ENCODE data around the gene PRPF40A. TPM values are rescaled to one million over a fixed set of nuclear protein-coding genes. Genes with fewer than 3 reads are reported as not detected.
"Not testable (repeated sequence)": the region's sequence is repeated elsewhere in the genome, so short reads cannot be mapped to it uniquely, and the experiment has no call there.

The PRPF40A gene
- total RNA-seq, 1 donor from 2014 or later = 83.0 TPM

- H3K9me3 Mint-ChIP-seq (ENCODE audit: unreplicated experiment) = no peaks in the 10 kb centered on the region
- peaks cover 26% of the 10 kb centered on the region for H3K36me3 Mint-ChIP-seq (ENCODE audit: unreplicated experiment)
- H3K27ac Mint-ChIP-seq (ENCODE audit: unreplicated experiment) = no peak overlapping the region
- no peak overlapping the region for H3K4me3 Mint-ChIP-seq (ENCODE audit: unreplicated experiment)
- no peak for DNase-seq (ENCODE audit: extremely low spot score, unreplicated experiment)
- H3K4me1 Mint-ChIP-seq (ENCODE audit: unreplicated experiment) = no peaks in the 10 kb centered on the region
- no peak for TF ChIP-seq CTCF (IDR thresholded peaks at IDR 0.05)
- H3K27me3 Mint-ChIP-seq (ENCODE audit: unreplicated experiment) = no peaks in the 10 kb centered on the region
Measured at GRCh38 chr2:152761214-152761613, 44.0 kb upstream of the PRPF40A start.

GRCh38 chr2:152759290-152760072 is 42.2 kb upstream of the PRPF40A start:
- no peak for TF ChIP-seq CTCF (IDR thresholded peaks at IDR 0.05)
- H3K36me3 Mint-ChIP-seq (ENCODE audit: unreplicated experiment) = peaks cover 33% of the 10 kb centered on the region
- H3K27ac Mint-ChIP-seq (ENCODE audit: unreplicated experiment) = no peak overlapping the region
- H3K4me3 Mint-ChIP-seq (ENCODE audit: unreplicated experiment) = no peak overlapping the region
- H3K27me3 Mint-ChIP-seq (ENCODE audit: unreplicated experiment) = no peaks in the 10 kb centered on the region
- H3K9me3 Mint-ChIP-seq (ENCODE audit: unreplicated experiment) = no peaks in the 10 kb centered on the region
- H3K4me1 Mint-ChIP-seq (ENCODE audit: unreplicated experiment) = no peaks in the 10 kb centered on the region
- no peak for DNase-seq (ENCODE audit: extremely low spot score, unreplicated experiment)

- no peak for DNase-seq (ENCODE audit: extremely low spot score, unreplicated experiment)
- Mint-ChIP-seq H3K27ac (ENCODE audit: unreplicated experiment) (no peak overlapping the region), H3K4me1 (ENCODE audit: unreplicated experiment) (no peaks in the 10 kb centered on the region), H3K9me3 (ENCODE audit: unreplicated experiment) (no peaks in the 10 kb centered on the region), H3K27me3 (ENCODE audit: unreplicated experiment) (no peaks in the 10 kb centered on the region), H3K36me3 (ENCODE audit: unreplicated experiment) (peaks cover 41% of the 10 kb centered on the region), H3K4me3 (ENCODE audit: unreplicated experiment) (no peak overlapping the region)
- TF ChIP-seq CTCF (IDR thresholded peaks at IDR 0.05) = peak; percentile 37
Measured at GRCh38 chr2:152755029-152755428, 37.8 kb upstream of the PRPF40A start.

- not testable (repeated sequence) for DNase-seq (ENCODE audit: extremely low spot score, unreplicated experiment); H3K4me3 Mint-ChIP-seq (ENCODE audit: unreplicated experiment); H3K9me3 Mint-ChIP-seq (ENCODE audit: unreplicated experiment); H3K27me3 Mint-ChIP-seq (ENCODE audit: unreplicated experiment); H3K4me1 Mint-ChIP-seq (ENCODE audit: unreplicated experiment)
- H3K27ac Mint-ChIP-seq (ENCODE audit: unreplicated experiment) = peak overlapping the region; percentile 6
- peaks cover 26% of the 10 kb centered on the region for H3K36me3 Mint-ChIP-seq (ENCODE audit: unreplicated experiment)
Measured at GRCh38 chr2:152747751-152748150, 30.5 kb upstream of the PRPF40A start.

- H3K4me1 Mint-ChIP-seq (ENCODE audit: unreplicated experiment) = peaks cover 7% of the 10 kb centered on the region
- no peak overlapping the region for H3K27ac Mint-ChIP-seq (ENCODE audit: unreplicated experiment)
- no peak for DNase-seq (ENCODE audit: extremely low spot score, unreplicated experiment)
- TF ChIP-seq CTCF (IDR thresholded peaks at IDR 0.05) = peak; percentile 43
- H3K27me3 Mint-ChIP-seq (ENCODE audit: unreplicated experiment) = no peaks in the 10 kb centered on the region
- H3K9me3 Mint-ChIP-seq (ENCODE audit: unreplicated experiment) = no peaks in the 10 kb centered on the region
- H3K4me3 Mint-ChIP-seq (ENCODE audit: unreplicated experiment) = no peak overlapping the region
- H3K36me3 Mint-ChIP-seq (ENCODE audit: unreplicated experiment) = peaks cover 16% of the 10 kb centered on the region
Measured at GRCh38 chr2:152743002-152743401, 25.7 kb upstream of the PRPF40A start.
